ENCODE data around the gene PCGF3. TPM values are rescaled to one million over a fixed set of nuclear protein-coding genes. Genes with fewer than 3 reads are reported as not detected.

PCGF3 gene
- total and polyA plus RNA-seq, 9 of the 15 experiments (the other 6 are each of a cell fraction or from before 2014, with no cell fraction given): 2.6 to 46.1 (median 20.3) TPM

GRCh38 chr4:781493-782216, 76.0 kb downstream of the PCGF3 start (continued):
- no peak for TF ChIP-seq E2F8 (IDR thresholded peaks at IDR 0.05; ENCODE audit: low read depth, partially characterized antibody)
- peak; percentile 81 to 89 for TF ChIP-seq MAZ (CRISPR knock-in tag; conservative IDR thresholded peaks at IDR 0.05 in 1 of 2, IDR thresholded peaks at IDR 0.05 in 1 of 2)
- TF ChIP-seq ZNF431 (CRISPR knock-in tag; IDR thresholded peaks at IDR 0.05): no peak
- peak; percentile 61; the same call in 1 of the 2 replicates for TF ChIP-seq CREB1 (IDR thresholded peaks at IDR 0.05)
- peak; percentile 86 for TF ChIP-seq CREB1 (CRISPR knock-in tag; IDR thresholded peaks at IDR 0.05)
- peak; percentile 97 for TF ChIP-seq EP400 (IDR thresholded peaks at IDR 0.05)
- 0 out of 4 replicates have a peak, but pooled peaks of 1 of the 2 experiments have one; percentile 1 for TF ChIP-seq KDM4B (IDR thresholded peaks at IDR 0.05; ENCODE audit: borderline replicate concordance in 2 of 2, low read depth in 1 of 2)
- no peak for TF ChIP-seq TEAD4 (IDR thresholded peaks at IDR 0.05; ENCODE audit: low read length)
- TF ChIP-seq TEAD4 (CRISPR knock-in tag; IDR thresholded peaks at IDR 0.05; ENCODE audit: borderline replicate concordance): 0 out of 2 replicates have a peak, but pooled peaks have one; percentile 46
- peak; percentile 99 for TF ChIP-seq FOS (IDR thresholded peaks at IDR 0.05; ENCODE audit: extremely low read depth, insufficient read length)
- peak; percentile 70 for TF ChIP-seq GABPA (tag; conservative IDR thresholded peaks at IDR 0.05; ENCODE audit: low read depth)
- TF ChIP-seq POLR2B (IDR thresholded peaks at IDR 0.05; ENCODE audit: low read depth, partially characterized antibody): peak; percentile 94
- peak; percentile 61 for TF ChIP-seq KDM5B (IDR thresholded peaks at IDR 0.05; ENCODE audit: insufficient replicate concordance, low read depth, low read length)
- peak; percentile 75 to 79 for TF ChIP-seq NRF1 (conservative IDR thresholded peaks at IDR 0.05 in 1 of 2, IDR thresholded peaks at IDR 0.05 in 1 of 2)
- TF ChIP-seq ZFX (CRISPR knock-in tag; IDR thresholded peaks at IDR 0.05): peak; percentile 93
- peak; percentile 88 for TF ChIP-seq TBP (optimal IDR thresholded peaks at IDR 0.05; ENCODE audit: low read depth, low read length)
- TF ChIP-seq DEAF1 (CRISPR knock-in tag; IDR thresholded peaks at IDR 0.05): no peak; the same call in 1 of the 2 replicates
- TF ChIP-seq ZNF232 (CRISPR knock-in tag; IDR thresholded peaks at IDR 0.05): peak; percentile 78; the same call in 1 of the 2 replicates
- TF ChIP-seq NCOA4 (IDR thresholded peaks at IDR 0.05; ENCODE audit: partially characterized antibody): no peak
- peak; percentile 71; the same call in 1 of the 2 replicates for TF ChIP-seq TAF7 (tag; IDR thresholded peaks at IDR 0.05)
- no peak for TF ChIP-seq ZFP1 (CRISPR knock-in tag; IDR thresholded peaks at IDR 0.05)
- TF ChIP-seq CSDE1 (IDR thresholded peaks at IDR 0.05): no peak
- TF ChIP-seq RCOR1 (IDR thresholded peaks at IDR 0.05; ENCODE audit: borderline replicate concordance in 1 of 2, low read depth in 2 of 2, low read length in 2 of 2): 0 out of 4 replicates have a peak, but pooled peaks of 1 of the 2 experiments have one; percentile 33
- TF ChIP-seq JUND (IDR thresholded peaks at IDR 0.05; ENCODE audit: borderline replicate concordance, low read depth, low read length): 0 out of 2 replicates have a peak, but pooled peaks have one; percentile 1
- TF ChIP-seq JUND (tag; IDR thresholded peaks at IDR 0.05; ENCODE audit: borderline replicate concordance, low read depth, low read length): no peak

Data from K562 (cell line).